ENCODE measurements around the gene WSCD1. TPM values are rescaled to one million over a fixed set of nuclear protein-coding genes. Genes with fewer than 3 reads are reported as not detected.

WSCD1 gene
- total RNA-seq, 4 donors from 2014 or later, result 2.1 to 9.5 (median 7.0) TPM

DNA sequence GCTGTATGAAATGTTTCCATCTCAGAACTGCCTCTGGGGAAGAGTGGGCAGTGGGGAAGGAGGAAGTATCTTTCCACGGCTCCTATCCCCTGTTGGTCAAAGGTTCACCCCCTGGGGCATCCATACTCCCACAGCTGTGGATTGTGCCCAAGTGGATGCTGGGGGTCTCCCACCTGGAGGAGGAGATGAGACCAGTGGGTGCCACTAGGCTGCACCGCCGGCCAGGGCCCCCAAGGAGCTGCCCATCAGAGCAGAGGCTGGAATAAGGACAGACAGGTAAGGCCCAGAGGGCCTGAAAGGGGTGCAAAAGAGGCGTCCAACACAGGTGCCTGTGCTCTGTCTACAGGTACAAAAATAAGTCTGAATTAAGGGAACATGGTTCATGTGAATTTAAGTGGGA lies 87.5 kb downstream of the WSCD1 start:
- H3K4me3 ChIP-seq (replicated peaks in 1 of 3), result no peak overlapping the region
- H3K9me3 ChIP-seq, result no peaks in the 10 kb centered on the region
- WGBS, 2 donors, result 84 to 85% methylated on average over 4 of the region's 4 CpGs
- no peak for TF ChIP-seq POLR2A (IDR thresholded peaks at IDR 0.05)
- TF ChIP-seq, protein P1, sequence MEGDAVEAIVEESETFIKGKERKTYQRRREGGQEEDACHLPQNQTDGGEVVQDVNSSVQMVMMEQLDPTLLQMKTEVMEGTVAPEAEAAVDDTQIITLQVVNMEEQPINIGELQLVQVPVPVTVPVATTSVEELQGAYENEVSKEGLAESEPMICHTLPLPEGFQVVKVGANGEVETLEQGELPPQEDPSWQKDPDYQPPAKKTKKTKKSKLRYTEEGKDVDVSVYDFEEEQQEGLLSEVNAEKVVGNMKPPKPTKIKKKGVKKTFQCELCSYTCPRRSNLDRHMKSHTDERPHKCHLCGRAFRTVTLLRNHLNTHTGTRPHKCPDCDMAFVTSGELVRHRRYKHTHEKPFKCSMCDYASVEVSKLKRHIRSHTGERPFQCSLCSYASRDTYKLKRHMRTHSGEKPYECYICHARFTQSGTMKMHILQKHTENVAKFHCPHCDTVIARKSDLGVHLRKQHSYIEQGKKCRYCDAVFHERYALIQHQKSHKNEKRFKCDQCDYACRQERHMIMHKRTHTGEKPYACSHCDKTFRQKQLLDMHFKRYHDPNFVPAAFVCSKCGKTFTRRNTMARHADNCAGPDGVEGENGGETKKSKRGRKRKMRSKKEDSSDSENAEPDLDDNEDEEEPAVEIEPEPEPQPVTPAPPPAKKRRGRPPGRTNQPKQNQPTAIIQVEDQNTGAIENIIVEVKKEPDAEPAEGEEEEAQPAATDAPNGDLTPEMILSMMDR (IDR thresholded peaks at IDR 0.05), result no peak
- intact Hi-C loops (cut with DNase I), result no loop called here
- H3K27ac ChIP-seq, result no peak overlapping the region
- H3K36me3 ChIP-seq, result no peaks in the 10 kb centered on the region
- H3K27me3 ChIP-seq, result no peaks in the 10 kb centered on the region
- no peaks in the 10 kb centered on the region for H3K4me1 ChIP-seq
- DNase-seq, result no peak

DNA sequence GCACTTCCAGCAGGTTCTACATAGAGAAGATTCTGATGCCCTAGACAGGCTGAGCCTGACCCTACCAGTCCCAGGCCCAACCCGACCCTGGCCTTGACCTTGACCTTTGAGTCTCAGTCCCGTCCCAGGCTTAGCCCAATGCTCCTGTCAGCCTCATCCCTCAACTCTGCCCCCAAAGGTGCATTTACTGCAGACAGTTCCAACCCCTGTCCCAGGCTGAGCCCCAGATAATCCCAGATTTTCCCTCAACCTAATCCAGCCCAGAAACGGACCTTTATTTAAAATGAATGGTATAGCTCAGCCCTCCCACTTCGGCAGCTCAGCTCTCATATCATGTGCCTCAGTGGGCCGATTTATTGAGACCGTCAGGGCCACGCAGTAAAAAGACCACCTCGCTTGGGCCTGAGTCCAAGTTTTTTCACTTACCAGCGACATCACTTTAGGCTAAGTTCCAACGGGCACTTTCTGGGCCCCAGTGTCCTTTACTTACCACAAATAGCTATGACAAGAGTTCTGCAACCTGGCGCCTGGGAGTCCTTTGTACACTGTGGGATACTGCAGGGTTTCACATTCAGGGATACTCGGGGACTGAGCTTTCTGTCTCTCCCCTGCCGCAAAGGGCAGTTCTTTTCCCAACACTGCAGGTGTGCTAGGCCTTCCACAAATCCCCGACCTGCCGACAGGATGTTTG lies 89.5 kb downstream of the WSCD1 start:
- intact Hi-C loops (cut with DNase I), result no loop called here
- no peak for DNase-seq
- Histone ChIP-seq H3K4me3 (replicated peaks in 1 of 3) (no peak overlapping the region), H3K9me3 (no peaks in the 10 kb centered on the region), H3K4me1 (no peaks in the 10 kb centered on the region), H3K36me3 (no peaks in the 10 kb centered on the region), H3K27ac (no peak overlapping the region), H3K27me3 (no peaks in the 10 kb centered on the region)
- 68% methylated on average over 15 of the region's 15 CpGs for WGBS, 2 donors
- no peak for TF ChIP-seq POLR2A (IDR thresholded peaks at IDR 0.05)
- TF ChIP-seq, protein P1 (IDR thresholded peaks at IDR 0.05), result no peak

DNA sequence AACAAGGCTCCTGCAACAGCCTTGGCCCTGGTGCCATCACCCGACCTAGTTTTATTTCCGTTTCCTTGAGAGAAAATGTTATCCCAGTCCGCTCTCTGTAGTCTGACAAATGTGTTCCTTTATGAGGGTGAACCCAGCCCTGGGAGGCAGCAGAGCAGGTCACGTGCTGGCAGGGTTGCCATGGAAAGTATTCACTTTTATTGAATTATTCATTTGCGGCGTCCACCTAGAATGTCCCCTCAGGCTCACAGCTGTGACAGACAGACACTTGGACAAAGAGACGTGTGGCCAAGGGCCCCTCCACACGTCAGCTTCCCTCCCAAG lies 90.0 kb downstream of the WSCD1 start:
- no peak for DNase-seq
- WGBS, 2 donors, result 62 to 74% methylated on average over 8 of the region's 8 CpGs
- no peak overlapping the region for H3K27ac ChIP-seq
- no peaks in the 10 kb centered on the region for H3K4me1 ChIP-seq
- TF ChIP-seq, protein P1 (IDR thresholded peaks at IDR 0.05), result no peak
- TF ChIP-seq POLR2A (IDR thresholded peaks at IDR 0.05), result no peak
- intact Hi-C loops (cut with DNase I), result no loop called here
- H3K4me3 ChIP-seq (replicated peaks in 1 of 3), result no peak overlapping the region
- H3K27me3 ChIP-seq, result no peaks in the 10 kb centered on the region
- H3K9me3 ChIP-seq, result no peaks in the 10 kb centered on the region
- H3K36me3 ChIP-seq, result no peaks in the 10 kb centered on the region

DNA sequence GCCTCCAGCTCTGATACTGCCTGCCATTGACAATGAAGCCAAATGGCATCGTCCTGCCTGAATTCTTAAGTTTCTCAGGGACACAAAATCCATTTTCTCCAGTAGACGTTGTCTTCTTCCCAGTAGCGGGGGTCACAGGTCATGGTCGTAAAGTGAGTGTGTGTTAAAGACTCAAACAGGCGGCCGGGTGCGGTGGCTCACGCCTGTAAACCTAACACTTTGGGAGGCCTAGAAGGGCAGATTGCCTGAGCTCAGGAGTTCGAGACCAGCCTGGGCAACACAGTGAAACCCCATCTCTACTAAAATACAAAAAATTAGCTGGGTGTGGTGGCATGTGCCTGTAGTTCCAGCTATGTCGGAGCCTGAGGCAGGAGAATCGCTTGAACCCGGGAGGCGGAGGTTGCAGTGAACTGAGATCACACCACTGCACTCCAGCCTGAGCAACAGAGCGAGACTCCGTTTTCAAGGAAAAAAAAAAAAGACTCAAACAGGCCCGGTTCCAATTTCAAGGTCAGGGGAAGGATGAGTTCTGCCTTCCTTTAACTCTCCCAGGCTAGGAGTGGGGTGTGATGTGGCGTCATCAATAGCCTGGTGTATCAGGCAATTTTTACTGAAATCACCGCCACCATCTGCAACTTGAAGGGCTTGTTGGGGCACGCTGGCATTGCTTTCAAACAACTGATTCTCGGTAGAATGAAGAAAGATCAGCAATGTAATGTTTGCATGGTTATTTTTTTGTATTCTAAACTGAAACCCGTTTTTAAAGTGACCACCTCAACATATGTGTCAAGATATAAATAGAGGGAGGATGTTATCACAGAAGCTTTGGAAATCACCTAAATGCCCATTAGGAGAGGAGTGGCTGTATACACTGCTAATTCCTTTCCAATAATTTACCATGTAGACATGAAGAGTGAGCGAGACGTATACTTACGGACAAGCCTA lies 91.0 kb downstream of the WSCD1 start:
- intact Hi-C loops (cut with DNase I), result no loop called here

More for the DNA sequence above, 91.0 kb downstream of the WSCD1 start:
- Histone ChIP-seq H3K4me1 (no peaks in the 10 kb centered on the region), H3K27me3 (no peaks in the 10 kb centered on the region), H3K27ac (no peak overlapping the region), H3K9me3 (no peaks in the 10 kb centered on the region), H3K4me3 (replicated peaks in 1 of 3) (no peak overlapping the region), H3K36me3 (no peaks in the 10 kb centered on the region)
- no peak for TF ChIP-seq POLR2A (IDR thresholded peaks at IDR 0.05)
- TF ChIP-seq, protein P1 (IDR thresholded peaks at IDR 0.05), result no peak
- no peak for DNase-seq
- WGBS, 2 donors, result 69 to 73% methylated on average over 24 of the region's 24 CpGs
